ENCODE results near the gene TMEM134. TPM values are rescaled to one million over a fixed set of nuclear protein-coding genes. Genes with fewer than 3 reads are reported as not detected.

Gene TMEM134
- total and polyA plus RNA-seq, 9 of the 15 experiments (the other 6 are each of a cell fraction or from before 2014, with no cell fraction given), result 0.63 to 48.4 (median 10.7) TPM

GRCh38 chr11:67482827-67483798 is 14.1 kb upstream of the TMEM134 start, which contains the start of gene AIP (continued):
- TF ChIP-seq, protein P1, sequence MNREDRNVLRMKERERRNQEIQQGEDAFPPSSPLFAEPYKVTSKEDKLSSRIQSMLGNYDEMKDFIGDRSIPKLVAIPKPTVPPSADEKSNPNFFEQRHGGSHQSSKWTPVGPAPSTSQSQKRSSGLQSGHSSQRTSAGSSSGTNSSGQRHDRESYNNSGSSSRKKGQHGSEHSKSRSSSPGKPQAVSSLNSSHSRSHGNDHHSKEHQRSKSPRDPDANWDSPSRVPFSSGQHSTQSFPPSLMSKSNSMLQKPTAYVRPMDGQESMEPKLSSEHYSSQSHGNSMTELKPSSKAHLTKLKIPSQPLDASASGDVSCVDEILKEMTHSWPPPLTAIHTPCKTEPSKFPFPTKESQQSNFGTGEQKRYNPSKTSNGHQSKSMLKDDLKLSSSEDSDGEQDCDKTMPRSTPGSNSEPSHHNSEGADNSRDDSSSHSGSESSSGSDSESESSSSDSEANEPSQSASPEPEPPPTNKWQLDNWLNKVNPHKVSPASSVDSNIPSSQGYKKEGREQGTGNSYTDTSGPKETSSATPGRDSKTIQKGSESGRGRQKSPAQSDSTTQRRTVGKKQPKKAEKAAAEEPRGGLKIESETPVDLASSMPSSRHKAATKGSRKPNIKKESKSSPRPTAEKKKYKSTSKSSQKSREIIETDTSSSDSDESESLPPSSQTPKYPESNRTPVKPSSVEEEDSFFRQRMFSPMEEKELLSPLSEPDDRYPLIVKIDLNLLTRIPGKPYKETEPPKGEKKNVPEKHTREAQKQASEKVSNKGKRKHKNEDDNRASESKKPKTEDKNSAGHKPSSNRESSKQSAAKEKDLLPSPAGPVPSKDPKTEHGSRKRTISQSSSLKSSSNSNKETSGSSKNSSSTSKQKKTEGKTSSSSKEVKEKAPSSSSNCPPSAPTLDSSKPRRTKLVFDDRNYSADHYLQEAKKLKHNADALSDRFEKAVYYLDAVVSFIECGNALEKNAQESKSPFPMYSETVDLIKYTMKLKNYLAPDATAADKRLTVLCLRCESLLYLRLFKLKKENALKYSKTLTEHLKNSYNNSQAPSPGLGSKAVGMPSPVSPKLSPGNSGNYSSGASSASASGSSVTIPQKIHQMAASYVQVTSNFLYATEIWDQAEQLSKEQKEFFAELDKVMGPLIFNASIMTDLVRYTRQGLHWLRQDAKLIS (CRISPR knock-in tag; IDR thresholded peaks at IDR 0.05), result peak; percentile 96
- TF ChIP-seq ZNF146 (CRISPR knock-in tag; IDR thresholded peaks at IDR 0.05; ENCODE audit: unreplicated experiment), result no peak
- no peak for TF ChIP-seq ZNF324 (CRISPR knock-in tag; IDR thresholded peaks at IDR 0.05)
- no peak for TF ChIP-seq PRPF4 (IDR thresholded peaks at IDR 0.05; ENCODE audit: insufficient read depth, low read depth, low read length, poor library complexity, severe bottlenecking)
- TF ChIP-seq FOS (IDR thresholded peaks at IDR 0.05; ENCODE audit: extremely low read depth, insufficient read length), result peak; percentile 66
- no peak for TF ChIP-seq SIRT6 (IDR thresholded peaks at IDR 0.05; ENCODE audit: low read depth, low read length)
- no peak for TF ChIP-seq SMARCC2 (IDR thresholded peaks at IDR 0.05; ENCODE audit: low read depth)
- TF ChIP-seq, protein P2, sequence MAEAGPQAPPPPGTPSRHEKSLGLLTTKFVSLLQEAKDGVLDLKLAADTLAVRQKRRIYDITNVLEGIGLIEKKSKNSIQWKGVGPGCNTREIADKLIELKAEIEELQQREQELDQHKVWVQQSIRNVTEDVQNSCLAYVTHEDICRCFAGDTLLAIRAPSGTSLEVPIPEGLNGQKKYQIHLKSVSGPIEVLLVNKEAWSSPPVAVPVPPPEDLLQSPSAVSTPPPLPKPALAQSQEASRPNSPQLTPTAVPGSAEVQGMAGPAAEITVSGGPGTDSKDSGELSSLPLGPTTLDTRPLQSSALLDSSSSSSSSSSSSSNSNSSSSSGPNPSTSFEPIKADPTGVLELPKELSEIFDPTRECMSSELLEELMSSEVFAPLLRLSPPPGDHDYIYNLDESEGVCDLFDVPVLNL (CRISPR knock-in tag; IDR thresholded peaks at IDR 0.05; ENCODE audit: low read depth), result peak; percentile 93
- peak; percentile 78 for TF ChIP-seq CEBPG (CRISPR knock-in tag; IDR thresholded peaks at IDR 0.05)
- no peak for TF ChIP-seq CEBPG (tag; conservative IDR thresholded peaks at IDR 0.05 in 1 of 2, IDR thresholded peaks at IDR 0.05 in 1 of 2)
- no peak for TF ChIP-seq BRD9 (IDR thresholded peaks at IDR 0.05; ENCODE audit: low read depth, partially characterized antibody)
- TF ChIP-seq ZNF395 (CRISPR knock-in tag; IDR thresholded peaks at IDR 0.05), result no peak; the same call in 1 of the 2 replicates
- no peak for TF ChIP-seq POLR2H (tag; IDR thresholded peaks at IDR 0.05; ENCODE audit: low read depth)
- TF ChIP-seq MBD2 (IDR thresholded peaks at IDR 0.05; ENCODE audit: borderline replicate concordance, low read depth), result peak; percentile 62; the same call in 1 of the 2 replicates
- TF ChIP-seq EGR1 (conservative IDR thresholded peaks at IDR 0.05), result no peak
- TF ChIP-seq CREB3 (tag; conservative IDR thresholded peaks at IDR 0.05; ENCODE audit: low read depth), result no peak; the same call in 1 of the 2 replicates
- TF ChIP-seq KLF13 (tag; IDR thresholded peaks at IDR 0.05; ENCODE audit: borderline replicate concordance, low read depth), result 0 out of 2 replicates have a peak, but pooled peaks have one; percentile 66
- 0 out of 2 replicates have a peak, but pooled peaks have one; percentile 37 for TF ChIP-seq SMARCA4 (IDR thresholded peaks at IDR 0.05)
- no peak for TF ChIP-seq RBM34 (IDR thresholded peaks at IDR 0.05; ENCODE audit: borderline replicate concordance, insufficient read depth, low read length)

Data from K562 (cell line).